BLaER1 (cell line): ENCODE results near the gene PPIG.
"Not testable (repeated sequence)": the region's sequence is repeated elsewhere in the genome, so short reads cannot be mapped to it uniquely, and the experiment has no call there.

Experiments used
- H3K27ac ChIP-seq: shearing (Covaris generic); formaldehyde crosslinking; 2 replicates; pipeline ENCODE4 v1.8.1; 2022
- H3K27me3 ChIP-seq: shearing (Covaris generic); formaldehyde crosslinking; 2 replicates; pipeline ENCODE4 v1.8.1; 2022
- H3K36me3 ChIP-seq: shearing (Covaris generic); formaldehyde crosslinking; 2 replicates; pipeline ENCODE4 v1.8.1; 2022
- H3K4me1 ChIP-seq: shearing (Covaris generic); formaldehyde crosslinking; 2 replicates; pipeline ENCODE4 v1.8.1; 2022
- H3K4me2 ChIP-seq: shearing (Covaris generic); formaldehyde crosslinking; 2 replicates; pipeline ENCODE4 v1.8.1; 2022
- H3K4me3 ChIP-seq: shearing (Covaris generic); formaldehyde crosslinking; 2 replicates; pipeline ENCODE4 v1.8.1; 2022
- H3K9ac ChIP-seq: shearing (Covaris generic); formaldehyde crosslinking; 2 replicates; pipeline ENCODE4 v1.8.1; 2022
- H3K9me3 ChIP-seq: shearing (Covaris generic); formaldehyde crosslinking; 2 replicates; pipeline ENCODE4 v1.8.1; 2022
- H4K20me1 ChIP-seq: shearing (Covaris generic); formaldehyde crosslinking; 2 replicates; pipeline ENCODE4 v1.8.1; 2022
- Cebpa-rat ChIP-seq: shearing (Covaris generic); IDR thresholded peaks from 2 replicates; pipeline ENCODE4 v1.8.1; 2022

Gene PPIG

GRCh38 chr2:169584005-169584877 lies at the start of gene PPIG:
Gene PPIG (plus strand): TSS chr2:169584351. CDS start chr2:169604042, 19,691 bp downstream.
- Histone ChIP-seq H3K9me3 (peaks cover 9% of the 10 kb centered on the region), H3K36me3 (peaks cover 3% of the 10 kb centered on the region; the same call in 1 of the 2 replicates), H4K20me1 (peaks cover 38% of the 10 kb centered on the region), H3K4me3 (peak within 1 kb of the TSS; percentile 83), H3K27me3 (no peaks in the 10 kb centered on the region), H3K27ac (peak within 1 kb of the TSS; percentile 93), H3K4me2 (peak within 1 kb of the TSS; percentile 88), H3K4me1 (peaks cover 22% of the 10 kb centered on the region), H3K9ac (peak within 1 kb of the TSS; percentile 93)
- peak; percentile 74 for TF ChIP-seq Cebpa-rat

- H3K36me3 ChIP-seq = peaks cover 59% of the 10 kb centered on the region
- not testable (repeated sequence) for H3K4me3 ChIP-seq, H3K4me1 ChIP-seq
These were observed 44.7 kb upstream of the PPIG start for GRCh38 chr2:169539460-169539859.

GRCh38 chr2:169540146-169540545 lies 44.0 kb upstream of the PPIG start:
- no peak for TF ChIP-seq Cebpa-rat
- Histone ChIP-seq H3K36me3 (peaks cover 58% of the 10 kb centered on the region), H3K27ac (no peak overlapping the region), H3K4me1 (no peaks in the 10 kb centered on the region), H3K4me3 (no peak overlapping the region), H3K9me3 (no peaks in the 10 kb centered on the region), H3K4me2 (no peak overlapping the region), H3K27me3 (no peaks in the 10 kb centered on the region), H3K9ac (no peak overlapping the region), H4K20me1 (no peaks in the 10 kb centered on the region)

More at GRCh38 chr2:169539460-169539859, 44.7 kb upstream of the PPIG start:
- not testable (repeated sequence) for H3K4me2 ChIP-seq, H3K27me3 ChIP-seq, H3K27ac ChIP-seq, H3K9me3 ChIP-seq, H4K20me1 ChIP-seq, H3K9ac ChIP-seq

- Histone ChIP-seq H3K4me3 (no peak overlapping the region), H3K9ac (no peak overlapping the region), H3K36me3 (peaks cover 51% of the 10 kb centered on the region), H3K4me2 (no peak overlapping the region), H3K27me3 (no peaks in the 10 kb centered on the region), H3K9me3 (no peaks in the 10 kb centered on the region), H3K4me1 (no peaks in the 10 kb centered on the region), H4K20me1 (no peaks in the 10 kb centered on the region), H3K27ac (no peak overlapping the region)
- TF ChIP-seq Cebpa-rat = no peak
These were observed 41.7 kb upstream of the PPIG start for GRCh38 chr2:169542433-169542832.

- H3K4me1 ChIP-seq = no peaks in the 10 kb centered on the region
- no peaks in the 10 kb centered on the region for H3K27me3 ChIP-seq
- H3K4me3 ChIP-seq = no peak overlapping the region
- H3K27ac ChIP-seq = no peak overlapping the region
- TF ChIP-seq Cebpa-rat = no peak
- H3K36me3 ChIP-seq = peaks cover 67% of the 10 kb centered on the region
- no peaks in the 10 kb centered on the region for H3K9me3 ChIP-seq
- H4K20me1 ChIP-seq = no peaks in the 10 kb centered on the region
- no peak overlapping the region for H3K9ac ChIP-seq
- no peak overlapping the region for H3K4me2 ChIP-seq
These were observed 37.4 kb upstream of the PPIG start for GRCh38 chr2:169546756-169547155.

GRCh38 chr2:169561364-169561763 lies 22.8 kb upstream of the PPIG start:
- Histone ChIP-seq H4K20me1 (no peaks in the 10 kb centered on the region), H3K27me3 (no peaks in the 10 kb centered on the region), H3K4me3 (no peak overlapping the region), H3K4me2 (no peak overlapping the region), H3K27ac (no peak overlapping the region), H3K9ac (no peak overlapping the region), H3K9me3 (peaks cover 5% of the 10 kb centered on the region; the same call in 1 of the 2 replicates), H3K4me1 (no peaks in the 10 kb centered on the region), H3K36me3 (peaks cover 56% of the 10 kb centered on the region)
- TF ChIP-seq Cebpa-rat = no peak

GRCh38 chr2:169562084-169562483 lies 22.1 kb upstream of the PPIG start:
- H3K4me2 ChIP-seq = not testable (repeated sequence)
- peaks cover 57% of the 10 kb centered on the region for H3K36me3 ChIP-seq

GRCh38 chr2:169562519-169562918 lies 21.6 kb upstream of the PPIG start:
- Histone ChIP-seq H3K27ac (no peak overlapping the region), H3K27me3 (no peaks in the 10 kb centered on the region), H3K9ac (no peak overlapping the region), H3K9me3 (peaks cover 5% of the 10 kb centered on the region; the same call in 1 of the 2 replicates), H3K4me2 (no peak overlapping the region), H3K4me1 (no peaks in the 10 kb centered on the region), H4K20me1 (no peaks in the 10 kb centered on the region), H3K36me3 (peaks cover 57% of the 10 kb centered on the region), H3K4me3 (no peak overlapping the region)
- TF ChIP-seq Cebpa-rat = no peak

More at GRCh38 chr2:169562084-169562483, 22.1 kb upstream of the PPIG start:
- not testable (repeated sequence) for H3K4me3 ChIP-seq, H3K27me3 ChIP-seq, H3K27ac ChIP-seq, H3K4me1 ChIP-seq, H3K9ac ChIP-seq, H3K9me3 ChIP-seq, H4K20me1 ChIP-seq

- Histone ChIP-seq H3K9me3 (peaks cover 5% of the 10 kb centered on the region; the same call in 1 of the 2 replicates), H3K27ac (no peak overlapping the region), H3K36me3 (peaks cover 36% of the 10 kb centered on the region), H3K4me1 (peaks cover 8% of the 10 kb centered on the region; the same call in 1 of the 2 replicates), H3K4me2 (no peak overlapping the region), H3K27me3 (no peaks in the 10 kb centered on the region), H4K20me1 (no peaks in the 10 kb centered on the region), H3K9ac (no peak overlapping the region), H3K4me3 (no peak overlapping the region)
- no peak for TF ChIP-seq Cebpa-rat
These were observed 18.5 kb upstream of the PPIG start for GRCh38 chr2:169565686-169566085.

GRCh38 chr2:169569948-169570347 lies 14.2 kb upstream of the PPIG start:
- no peak for TF ChIP-seq Cebpa-rat
- H3K36me3 ChIP-seq = peaks cover 23% of the 10 kb centered on the region
- H3K27me3 ChIP-seq = no peaks in the 10 kb centered on the region
- no peak overlapping the region for H3K4me3 ChIP-seq
- H3K4me2 ChIP-seq = peak overlapping the region; percentile 3; the same call in 1 of the 2 replicates
- H3K9me3 ChIP-seq = peaks cover 5% of the 10 kb centered on the region; the same call in 1 of the 2 replicates
- H3K27ac ChIP-seq = no peak overlapping the region
- H4K20me1 ChIP-seq = no peaks in the 10 kb centered on the region
- peaks cover 27% of the 10 kb centered on the region for H3K4me1 ChIP-seq
- no peak overlapping the region for H3K9ac ChIP-seq

- H3K4me2 ChIP-seq, H3K4me3 ChIP-seq: not testable (repeated sequence)
- peaks cover 17% of the 10 kb centered on the region for H3K36me3 ChIP-seq
These were observed 13.4 kb upstream of the PPIG start for GRCh38 chr2:169570752-169571151.

More at GRCh38 chr2:169570752-169571151, 13.4 kb upstream of the PPIG start:
- not testable (repeated sequence) for H4K20me1 ChIP-seq, H3K9ac ChIP-seq, H3K27ac ChIP-seq, H3K27me3 ChIP-seq, H3K9me3 ChIP-seq
- H3K4me1 ChIP-seq = peaks cover 27% of the 10 kb centered on the region
